SK-N-SH (cell line): ENCODE results near the gene TARBP1. TPM values are rescaled to one million over a fixed set of nuclear protein-coding genes. Genes with fewer than 3 reads are reported as not detected.

Experiments used
- CTCF ChIA-PET: fragments of 300-600, 350-600 bp; formaldehyde crosslinking; extraction: SDS; loops from one replicate; lab custom pipeline; 2021; lab: Yijun Ruan, JAX
- POLR2A ChIA-PET: fragments of 350-600 bp; sonication (Branson Sonifier 250); formaldehyde crosslinking; extraction: SDS; loops from one replicate; lab custom pipeline; 2020; ENCODE audit warnings: antibody characterized with exemption, inconsistent platforms; lab: Yijun Ruan, JAX
- DNase-seq: peaks from one replicate; pipeline ENCODE4 v3.0.0; 2012
- H2AFZ ChIP-seq: fragments of 200-600 bp; sonication (generic); 2 replicates; pipeline ENCODE4 v1.8.1; 2016; ENCODE audit warnings: antibody characterized with exemption, mild to moderate bottlenecking, low read depth
- H3F3A ChIP-seq: fragments of 200-600 bp; sonication (generic); replicated peaks from 2 replicates; pipeline ENCODE3; 2016; ENCODE audit warnings: antibody characterized with exemption, mild to moderate bottlenecking; ENCODE audit not compliant: insufficient read depth
- H3K27ac ChIP-seq, 2 experiments: fragments of 200-500 bp in 1 of 2; fragments of 200-600 bp in 1 of 2; sonication (Bioruptor generic) in 1 of 2; sonication (generic), shearing (Covaris generic) in 1 of 2; 2 replicates each; pipeline versions ENCODE4 v1.5.1 to v1.6.1; 2014 to 2016; ENCODE audit warnings: low read depth in 2 of 2, inconsistent platforms in 1 of 2, low read length in 1 of 2, mild to moderate bottlenecking in 1 of 2, mixed read lengths in 1 of 2
- H3K27me3 ChIP-seq: fragments of 200-600 bp; sonication (generic), shearing (Covaris generic); 2 replicates; pipeline ENCODE4 v1.6.1; 2016; ENCODE audit warnings: mixed run types; ENCODE audit not compliant: insufficient read depth
- H3K36me3 ChIP-seq, 2 experiments: fragments of 200-500 bp in 1 of 2; fragments of 200-600 bp in 1 of 2; sonication (Bioruptor generic) in 1 of 2; sonication (generic) in 1 of 2; replicated peaks in 1 of 2; 2 replicates each; pipeline versions ENCODE3 to v1.5.1; 2014 to 2016; ENCODE audit warnings: low read length in 1 of 2, mild to moderate bottlenecking in 1 of 2; ENCODE audit not compliant: insufficient read depth in 2 of 2, control insufficient read depth in 1 of 2
- H3K4me1 ChIP-seq, 2 experiments: fragments of 200-500 bp in 1 of 2; fragments of 200-600 bp in 1 of 2; sonication (Bioruptor generic) in 1 of 2; sonication (generic), shearing (Covaris generic) in 1 of 2; 2 replicates each; pipeline versions ENCODE4 v1.5.1 to v1.6.1; 2014 to 2016; ENCODE audit warnings: low read depth in 1 of 2, low read length in 1 of 2, mixed run types in 1 of 2; ENCODE audit not compliant: insufficient read depth in 2 of 2, control insufficient read depth in 1 of 2
- H3K4me2 ChIP-seq: fragments of 200-600 bp; sonication (generic), shearing (Covaris generic); 2 replicates; pipeline ENCODE4 v1.6.1; 2017; ENCODE audit warnings: mixed run types
- H3K4me3 ChIP-seq, 2 experiments: fragments of 200-500 bp in 1 of 2; fragments of 200-600 bp in 1 of 2; sonication (Bioruptor generic) in 1 of 2; sonication (generic), shearing (Covaris generic) in 1 of 2; 2 replicates each; pipeline versions ENCODE4 v1.5.1 to v1.8.1; 2014 to 2016; ENCODE audit warnings: low read depth in 2 of 2, inconsistent platforms in 1 of 2, low read length in 1 of 2, mild to moderate bottlenecking in 1 of 2, mixed read lengths in 1 of 2, moderate library complexity in 1 of 2
- H3K79me2 ChIP-seq: fragments of 200-600 bp; sonication (generic); 2 replicates; pipeline ENCODE4 v1.8.1; 2017; ENCODE audit warnings: mild to moderate bottlenecking; ENCODE audit not compliant: insufficient read depth
- H3K9ac ChIP-seq: fragments of 200-600 bp; sonication (generic); 2 replicates; pipeline ENCODE4 v1.6.1; 2017; ENCODE audit warnings: mixed run types
- H3K9me2 ChIP-seq: fragments of 200-600 bp; sonication (generic); 2 replicates; pipeline ENCODE4 v1.6.1; 2017; ENCODE audit warnings: mixed run types
- H3K9me3 ChIP-seq: fragments of 200-600 bp; sonication (generic); 2 replicates; pipeline ENCODE4 v1.6.1; 2017; ENCODE audit warnings: mixed run types, mild to moderate bottlenecking, moderate library complexity
- H4K20me1 ChIP-seq: fragments of 200-600 bp; sonication (generic); 2 replicates; pipeline ENCODE4 v1.6.1; 2017; ENCODE audit warnings: mild to moderate bottlenecking, mixed run types; ENCODE audit not compliant: insufficient read depth
- EP300 ChIP-seq, 2 experiments: IDR thresholded peaks; 2 replicates each; pipeline versions ENCODE4 v1.4.0 to v1.6.1; 2012; ENCODE audit warnings: borderline replicate concordance in 1 of 2, low read depth in 1 of 2, low read length in 1 of 2
- FOSL2 ChIP-seq: IDR thresholded peaks from 2 replicates; pipeline ENCODE4 v1.4.0; 2012; ENCODE audit warnings: low read depth, mild to moderate bottlenecking, moderate library complexity, borderline replicate concordance
- MEF2A ChIP-seq: IDR thresholded peaks from 2 replicates; pipeline ENCODE4 v1.4.0; 2012; ENCODE audit warnings: low read depth, borderline replicate concordance
- WGBS: methylation state at CpG from one replicate; pipeline ENCODE4 v1.1.6; 2017; ENCODE audit warnings: low lambda C conversion rate; 5-methylcytosine and 5-hydroxymethylcytosine counted together
- polyA plus RNA-seq, 3 experiments: library from polyadenylated mRNA; depleted of rRNA; stranded (reverse); fragments of >200 nt; gene quantifications; 2 replicates each; pipeline ENCODE4 v1.2.3, GENCODE V29; 2012
- TF ChIP-seq, protein P1 (sequence below): IDR thresholded peaks from 2 replicates; pipeline ENCODE4 v1.4.0; 2012; ENCODE audit warnings: low read depth, borderline replicate concordance
- TF ChIP-seq, protein P2 (sequence below): IDR thresholded peaks from 2 replicates; pipeline ENCODE4; 2012
- TF ChIP-seq, protein P3 (sequence below): IDR thresholded peaks from 2 replicates; pipeline ENCODE4 v1.6.1; 2012; ENCODE audit warnings: mild to moderate bottlenecking, low read depth, low read length, moderate library complexity

The TARBP1 gene
- polyA plus RNA-seq, 1 of the 3 experiments (the other 2 are of a cell fraction) = 33.0 TPM

DNA sequence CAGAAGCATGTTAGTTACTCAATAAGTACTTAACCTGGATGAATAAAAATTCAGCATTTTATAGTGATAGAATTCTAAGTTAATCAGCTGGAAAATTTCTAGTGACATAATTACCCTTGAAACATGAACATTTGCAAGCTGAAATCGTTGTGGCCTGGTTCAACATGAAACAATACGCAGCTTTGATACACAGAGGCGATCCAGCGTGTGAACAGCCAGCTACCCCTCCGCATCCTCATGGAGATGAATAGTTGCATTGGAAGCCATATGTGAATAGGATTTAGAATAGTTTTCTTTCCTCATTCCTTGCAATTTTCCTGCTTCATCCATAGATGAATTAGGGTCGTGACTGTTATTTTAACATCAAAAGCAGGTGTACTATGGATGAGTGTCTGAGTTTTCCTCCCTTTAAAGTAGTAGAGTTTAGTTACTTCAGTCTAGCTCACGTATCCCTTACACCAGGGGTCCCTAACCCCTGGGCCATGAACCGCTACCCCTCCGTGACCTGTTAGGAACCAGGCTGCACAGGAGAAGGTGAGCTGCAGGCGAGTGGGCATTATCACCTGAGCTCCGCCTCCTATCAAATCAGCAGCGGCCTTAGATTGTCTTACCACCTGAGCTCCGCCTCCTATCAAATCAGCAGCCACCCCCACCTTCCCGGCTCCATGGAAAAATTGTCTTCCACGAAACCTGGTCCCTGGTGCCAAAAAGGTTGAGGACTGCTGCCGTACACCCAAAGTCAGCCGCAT is 6.2 kb upstream of the TARBP1 start (continued):
- TF ChIP-seq, protein P1, sequence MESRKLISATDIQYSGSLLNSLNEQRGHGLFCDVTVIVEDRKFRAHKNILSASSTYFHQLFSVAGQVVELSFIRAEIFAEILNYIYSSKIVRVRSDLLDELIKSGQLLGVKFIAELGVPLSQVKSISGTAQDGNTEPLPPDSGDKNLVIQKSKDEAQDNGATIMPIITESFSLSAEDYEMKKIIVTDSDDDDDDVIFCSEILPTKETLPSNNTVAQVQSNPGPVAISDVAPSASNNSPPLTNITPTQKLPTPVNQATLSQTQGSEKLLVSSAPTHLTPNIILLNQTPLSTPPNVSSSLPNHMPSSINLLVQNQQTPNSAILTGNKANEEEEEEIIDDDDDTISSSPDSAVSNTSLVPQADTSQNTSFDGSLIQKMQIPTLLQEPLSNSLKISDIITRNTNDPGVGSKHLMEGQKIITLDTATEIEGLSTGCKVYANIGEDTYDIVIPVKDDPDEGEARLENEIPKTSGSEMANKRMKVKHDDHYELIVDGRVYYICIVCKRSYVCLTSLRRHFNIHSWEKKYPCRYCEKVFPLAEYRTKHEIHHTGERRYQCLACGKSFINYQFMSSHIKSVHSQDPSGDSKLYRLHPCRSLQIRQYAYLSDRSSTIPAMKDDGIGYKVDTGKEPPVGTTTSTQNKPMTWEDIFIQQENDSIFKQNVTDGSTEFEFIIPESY = no peak
- TF ChIP-seq FOSL2 = no peak
- TF ChIP-seq, all 33 proteins: peak for 0

DNA sequence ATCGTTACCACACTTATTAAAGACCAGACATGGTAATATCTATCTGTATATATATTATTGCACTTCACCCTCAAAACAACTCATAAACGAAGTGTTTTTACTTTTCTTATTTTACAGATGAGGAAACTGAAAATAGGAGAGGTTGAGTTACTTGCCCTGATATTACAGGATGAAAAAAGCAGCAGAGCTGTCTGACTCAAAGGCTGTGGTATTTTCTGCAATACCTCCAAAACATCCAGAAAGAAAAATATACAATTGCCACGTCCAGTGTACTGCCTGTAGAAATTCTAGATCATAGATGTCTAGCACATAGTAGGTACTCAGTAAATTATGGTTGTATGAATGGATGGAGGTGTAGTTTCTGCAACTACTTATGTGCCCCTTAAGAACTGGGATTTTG is 5.2 kb upstream of the TARBP1 start:
- Histone ChIP-seq H3K9ac (no peak overlapping the region), H2AFZ (no peak overlapping the region), H3K79me2 (no peaks in the 10 kb centered on the region), H3K4me1 (peaks cover 0 to 5% of the 10 kb centered on the region in 2 experiments; a peak in 2 of 4 replicates), H3K9me2 (no peaks in the 10 kb centered on the region), H3K27ac (no peak overlapping the region), H3K27me3 (no peaks in the 10 kb centered on the region), H4K20me1 (no peaks in the 10 kb centered on the region), H3F3A (peaks cover 4% of the 10 kb centered on the region), H3K9me3 (no peaks in the 10 kb centered on the region), H3K36me3 (no peaks in the 10 kb centered on the region), H3K4me3 (no peak overlapping the region), H3K4me2 (no peak overlapping the region)
- ChIA-PET POLR2A (no interaction called here), CTCF (interaction anchor here (1.4 to 3.9 kb wide), 2 partner anchors 599 to 609 kb away, joined by 4 to 39 read pairs; no protein-coding TSS in a partner anchor)
- TF ChIP-seq, protein P2, sequence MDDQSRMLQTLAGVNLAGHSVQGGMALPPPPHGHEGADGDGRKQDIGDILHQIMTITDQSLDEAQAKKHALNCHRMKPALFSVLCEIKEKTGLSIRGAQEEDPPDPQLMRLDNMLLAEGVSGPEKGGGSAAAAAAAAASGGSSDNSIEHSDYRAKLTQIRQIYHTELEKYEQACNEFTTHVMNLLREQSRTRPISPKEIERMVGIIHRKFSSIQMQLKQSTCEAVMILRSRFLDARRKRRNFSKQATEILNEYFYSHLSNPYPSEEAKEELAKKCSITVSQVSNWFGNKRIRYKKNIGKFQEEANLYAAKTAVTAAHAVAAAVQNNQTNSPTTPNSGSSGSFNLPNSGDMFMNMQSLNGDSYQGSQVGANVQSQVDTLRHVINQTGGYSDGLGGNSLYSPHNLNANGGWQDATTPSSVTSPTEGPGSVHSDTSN = no peak
- TF ChIP-seq MEF2A (no peak), EP300 (IDR thresholded peaks at IDR 0.05; ENCODE audit: borderline replicate concordance in 1 of 2, low read depth in 1 of 2, low read length in 1 of 2) (no peak), FOSL2 (no peak)
- TF ChIP-seq, protein P3, sequence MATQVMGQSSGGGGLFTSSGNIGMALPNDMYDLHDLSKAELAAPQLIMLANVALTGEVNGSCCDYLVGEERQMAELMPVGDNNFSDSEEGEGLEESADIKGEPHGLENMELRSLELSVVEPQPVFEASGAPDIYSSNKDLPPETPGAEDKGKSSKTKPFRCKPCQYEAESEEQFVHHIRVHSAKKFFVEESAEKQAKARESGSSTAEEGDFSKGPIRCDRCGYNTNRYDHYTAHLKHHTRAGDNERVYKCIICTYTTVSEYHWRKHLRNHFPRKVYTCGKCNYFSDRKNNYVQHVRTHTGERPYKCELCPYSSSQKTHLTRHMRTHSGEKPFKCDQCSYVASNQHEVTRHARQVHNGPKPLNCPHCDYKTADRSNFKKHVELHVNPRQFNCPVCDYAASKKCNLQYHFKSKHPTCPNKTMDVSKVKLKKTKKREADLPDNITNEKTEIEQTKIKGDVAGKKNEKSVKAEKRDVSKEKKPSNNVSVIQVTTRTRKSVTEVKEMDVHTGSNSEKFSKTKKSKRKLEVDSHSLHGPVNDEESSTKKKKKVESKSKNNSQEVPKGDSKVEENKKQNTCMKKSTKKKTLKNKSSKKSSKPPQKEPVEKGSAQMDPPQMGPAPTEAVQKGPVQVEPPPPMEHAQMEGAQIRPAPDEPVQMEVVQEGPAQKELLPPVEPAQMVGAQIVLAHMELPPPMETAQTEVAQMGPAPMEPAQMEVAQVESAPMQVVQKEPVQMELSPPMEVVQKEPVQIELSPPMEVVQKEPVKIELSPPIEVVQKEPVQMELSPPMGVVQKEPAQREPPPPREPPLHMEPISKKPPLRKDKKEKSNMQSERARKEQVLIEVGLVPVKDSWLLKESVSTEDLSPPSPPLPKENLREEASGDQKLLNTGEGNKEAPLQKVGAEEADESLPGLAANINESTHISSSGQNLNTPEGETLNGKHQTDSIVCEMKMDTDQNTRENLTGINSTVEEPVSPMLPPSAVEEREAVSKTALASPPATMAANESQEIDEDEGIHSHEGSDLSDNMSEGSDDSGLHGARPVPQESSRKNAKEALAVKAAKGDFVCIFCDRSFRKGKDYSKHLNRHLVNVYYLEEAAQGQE = no peak
- WGBS = 49% methylated on average over 3 of the region's 3 CpGs
- DNase-seq = no peak
